SK-N-SH (cell line): ENCODE measurements around the gene ABR. TPM values are rescaled to one million over a fixed set of nuclear protein-coding genes. Genes with fewer than 3 reads are reported as not detected.

ENCODE experiments used
- CTCF ChIA-PET: fragments of 300-600, 350-600 bp; formaldehyde crosslinking; extraction: SDS; loops from one replicate; lab custom pipeline; 2021; lab: Yijun Ruan, JAX
- POLR2A ChIA-PET: fragments of 350-600 bp; sonication (Branson Sonifier 250); formaldehyde crosslinking; extraction: SDS; loops from one replicate; lab custom pipeline; 2020; ENCODE audit warnings: antibody characterized with exemption, inconsistent platforms; lab: Yijun Ruan, JAX
- DNase-seq: peaks from one replicate; pipeline ENCODE4 v3.0.0; 2012
- H2AFZ ChIP-seq: fragments of 200-600 bp; sonication (generic); 2 replicates; pipeline ENCODE4 v1.8.1; 2016; ENCODE audit warnings: antibody characterized with exemption, mild to moderate bottlenecking, low read depth
- H3F3A ChIP-seq: fragments of 200-600 bp; sonication (generic); replicated peaks from 2 replicates; pipeline ENCODE3; 2016; ENCODE audit warnings: antibody characterized with exemption, mild to moderate bottlenecking; ENCODE audit not compliant: insufficient read depth
- H3K27ac ChIP-seq, 2 experiments: fragments of 200-500 bp in 1 of 2; fragments of 200-600 bp in 1 of 2; sonication (Bioruptor generic) in 1 of 2; sonication (generic), shearing (Covaris generic) in 1 of 2; 2 replicates each; pipeline versions ENCODE4 v1.5.1 to v1.6.1; 2014 to 2016; ENCODE audit warnings: low read depth in 2 of 2, inconsistent platforms in 1 of 2, low read length in 1 of 2, mild to moderate bottlenecking in 1 of 2, mixed read lengths in 1 of 2
- H3K27me3 ChIP-seq: fragments of 200-600 bp; sonication (generic), shearing (Covaris generic); 2 replicates; pipeline ENCODE4 v1.6.1; 2016; ENCODE audit warnings: mixed run types; ENCODE audit not compliant: insufficient read depth
- H3K36me3 ChIP-seq, 2 experiments: fragments of 200-500 bp in 1 of 2; fragments of 200-600 bp in 1 of 2; sonication (Bioruptor generic) in 1 of 2; sonication (generic) in 1 of 2; replicated peaks in 1 of 2; 2 replicates each; pipeline versions ENCODE3 to v1.5.1; 2014 to 2016; ENCODE audit warnings: low read length in 1 of 2, mild to moderate bottlenecking in 1 of 2; ENCODE audit not compliant: insufficient read depth in 2 of 2, control insufficient read depth in 1 of 2
- H3K4me1 ChIP-seq, 2 experiments: fragments of 200-500 bp in 1 of 2; fragments of 200-600 bp in 1 of 2; sonication (Bioruptor generic) in 1 of 2; sonication (generic), shearing (Covaris generic) in 1 of 2; 2 replicates each; pipeline versions ENCODE4 v1.5.1 to v1.6.1; 2014 to 2016; ENCODE audit warnings: low read depth in 1 of 2, low read length in 1 of 2, mixed run types in 1 of 2; ENCODE audit not compliant: insufficient read depth in 2 of 2, control insufficient read depth in 1 of 2
- H3K4me2 ChIP-seq: fragments of 200-600 bp; sonication (generic), shearing (Covaris generic); 2 replicates; pipeline ENCODE4 v1.6.1; 2017; ENCODE audit warnings: mixed run types
- H3K4me3 ChIP-seq, 2 experiments: fragments of 200-500 bp in 1 of 2; fragments of 200-600 bp in 1 of 2; sonication (Bioruptor generic) in 1 of 2; sonication (generic), shearing (Covaris generic) in 1 of 2; 2 replicates each; pipeline versions ENCODE4 v1.5.1 to v1.8.1; 2014 to 2016; ENCODE audit warnings: low read depth in 2 of 2, inconsistent platforms in 1 of 2, low read length in 1 of 2, mild to moderate bottlenecking in 1 of 2, mixed read lengths in 1 of 2, moderate library complexity in 1 of 2
- H3K79me2 ChIP-seq: fragments of 200-600 bp; sonication (generic); 2 replicates; pipeline ENCODE4 v1.8.1; 2017; ENCODE audit warnings: mild to moderate bottlenecking; ENCODE audit not compliant: insufficient read depth
- H3K9ac ChIP-seq: fragments of 200-600 bp; sonication (generic); 2 replicates; pipeline ENCODE4 v1.6.1; 2017; ENCODE audit warnings: mixed run types
- H3K9me2 ChIP-seq: fragments of 200-600 bp; sonication (generic); 2 replicates; pipeline ENCODE4 v1.6.1; 2017; ENCODE audit warnings: mixed run types
- H3K9me3 ChIP-seq: fragments of 200-600 bp; sonication (generic); 2 replicates; pipeline ENCODE4 v1.6.1; 2017; ENCODE audit warnings: mixed run types, mild to moderate bottlenecking, moderate library complexity
- H4K20me1 ChIP-seq: fragments of 200-600 bp; sonication (generic); 2 replicates; pipeline ENCODE4 v1.6.1; 2017; ENCODE audit warnings: mild to moderate bottlenecking, mixed run types; ENCODE audit not compliant: insufficient read depth
- EZH2phosphoT487 ChIP-seq: fragments of 200-600 bp; sonication (generic); IDR thresholded peaks from 2 replicates; pipeline ENCODE4 v1.6.1; 2017; ENCODE audit warnings: low read depth, mixed run types, mild to moderate bottlenecking, antibody characterized with exemption, moderate library complexity, borderline replicate concordance
- FOSL2 ChIP-seq: IDR thresholded peaks from 2 replicates; pipeline ENCODE4 v1.4.0; 2012; ENCODE audit warnings: low read depth, mild to moderate bottlenecking, moderate library complexity, borderline replicate concordance
- NRF1 ChIP-seq: IDR thresholded peaks from 2 replicates; pipeline ENCODE4 v1.6.1; 2012; ENCODE audit warnings: low read depth, mild to moderate bottlenecking, low read length
- POLR2AphosphoS5 ChIP-seq: IDR thresholded peaks from 2 replicates; pipeline ENCODE4 v1.6.1; 2012; ENCODE audit warnings: low read depth, low read length
- RAD21 ChIP-seq: IDR thresholded peaks from 2 replicates; pipeline ENCODE4 v1.6.1; 2012; ENCODE audit warnings: mild to moderate bottlenecking, low read length
- RXRA ChIP-seq: IDR thresholded peaks from 2 replicates; pipeline ENCODE4 v1.4.0; 2012; ENCODE audit warnings: low read depth, mild to moderate bottlenecking, borderline replicate concordance
- SIN3A ChIP-seq: IDR thresholded peaks from 2 replicates; pipeline ENCODE4 v1.6.1; 2012; ENCODE audit warnings: low read depth, mild to moderate bottlenecking, low read length, moderate library complexity, borderline replicate concordance
- TEAD4 ChIP-seq: IDR thresholded peaks from 2 replicates; pipeline ENCODE4 v1.4.0; 2012; ENCODE audit warnings: mild to moderate bottlenecking, borderline replicate concordance; ENCODE audit not compliant: insufficient read depth
- WGBS: methylation state at CpG from one replicate; pipeline ENCODE4 v1.1.6; 2017; ENCODE audit warnings: low lambda C conversion rate; 5-methylcytosine and 5-hydroxymethylcytosine counted together
- polyA plus RNA-seq, 3 experiments: library from polyadenylated mRNA; depleted of rRNA; stranded (reverse); fragments of >200 nt; gene quantifications; 2 replicates each; pipeline ENCODE4 v1.2.3, GENCODE V29; 2012
- TF ChIP-seq, protein P1 (sequence below): fragments of 200-600 bp; sonication (generic); IDR thresholded peaks from 2 replicates; pipeline ENCODE4 v1.6.1; 2017; ENCODE audit warnings: antibody characterized with exemption, mild to moderate bottlenecking, moderate library complexity
- TF ChIP-seq, protein P2 (sequence below): fragments of 150-350 bp; IDR thresholded peaks from 2 replicates; pipeline ENCODE4 v1.6.1; 2017; ENCODE audit warnings: antibody characterized with exemption, low read length, low read depth, borderline replicate concordance
- TF ChIP-seq, protein P3 (sequence below): fragments of 150-350 bp; IDR thresholded peaks from 2 replicates; pipeline ENCODE4 v1.6.1; 2016; ENCODE audit warnings: mild to moderate bottlenecking, low read depth, low read length
- TF ChIP-seq, protein P4 (sequence below): IDR thresholded peaks from 2 replicates; pipeline ENCODE4; 2012
- TF ChIP-seq, protein P5 (sequence below): IDR thresholded peaks from 2 replicates; pipeline ENCODE4 v1.4.0; 2012; ENCODE audit warnings: low read depth, borderline replicate concordance

ABR gene
- polyA plus RNA-seq, 1 of the 3 experiments (the other 2 are of a cell fraction): 117 TPM

DNA sequence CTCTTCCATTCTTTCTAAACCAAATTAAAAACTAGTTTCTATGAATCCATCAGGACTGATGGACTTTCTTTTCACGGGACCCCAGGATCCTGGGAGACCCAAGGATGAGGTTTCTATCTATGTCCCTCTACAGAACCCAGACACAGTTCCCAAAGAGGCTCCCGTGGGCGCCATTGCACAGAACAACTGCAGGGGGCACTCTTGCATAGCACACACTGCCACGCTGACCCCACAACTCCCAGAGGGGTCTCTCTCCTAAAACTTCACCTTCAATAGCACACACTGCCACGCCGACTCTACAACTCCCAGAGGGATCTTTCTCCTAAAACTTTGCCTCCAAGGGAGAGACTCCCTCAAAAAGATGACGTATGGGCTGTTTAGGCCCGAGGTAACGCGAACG lies 9.0 kb downstream of the ABR start:
- no peak overlapping the region for H3K27ac ChIP-seq
- peaks cover 0 to 19% of the 10 kb centered on the region in 2 experiments; a peak in 1 of 4 replicates for H3K4me1 ChIP-seq
- DNase-seq: no peak
- H3K9me3 ChIP-seq: no peaks in the 10 kb centered on the region
- no peak overlapping the region for H3K4me2 ChIP-seq
- TF ChIP-seq RAD21 (peak; percentile 34), POLR2AphosphoS5 (no peak), SIN3A (no peak), EZH2phosphoT487 (no peak)
- TF ChIP-seq, protein P1, sequence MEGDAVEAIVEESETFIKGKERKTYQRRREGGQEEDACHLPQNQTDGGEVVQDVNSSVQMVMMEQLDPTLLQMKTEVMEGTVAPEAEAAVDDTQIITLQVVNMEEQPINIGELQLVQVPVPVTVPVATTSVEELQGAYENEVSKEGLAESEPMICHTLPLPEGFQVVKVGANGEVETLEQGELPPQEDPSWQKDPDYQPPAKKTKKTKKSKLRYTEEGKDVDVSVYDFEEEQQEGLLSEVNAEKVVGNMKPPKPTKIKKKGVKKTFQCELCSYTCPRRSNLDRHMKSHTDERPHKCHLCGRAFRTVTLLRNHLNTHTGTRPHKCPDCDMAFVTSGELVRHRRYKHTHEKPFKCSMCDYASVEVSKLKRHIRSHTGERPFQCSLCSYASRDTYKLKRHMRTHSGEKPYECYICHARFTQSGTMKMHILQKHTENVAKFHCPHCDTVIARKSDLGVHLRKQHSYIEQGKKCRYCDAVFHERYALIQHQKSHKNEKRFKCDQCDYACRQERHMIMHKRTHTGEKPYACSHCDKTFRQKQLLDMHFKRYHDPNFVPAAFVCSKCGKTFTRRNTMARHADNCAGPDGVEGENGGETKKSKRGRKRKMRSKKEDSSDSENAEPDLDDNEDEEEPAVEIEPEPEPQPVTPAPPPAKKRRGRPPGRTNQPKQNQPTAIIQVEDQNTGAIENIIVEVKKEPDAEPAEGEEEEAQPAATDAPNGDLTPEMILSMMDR: peak; percentile 38
- no peaks in the 10 kb centered on the region for H3K27me3 ChIP-seq
- no peaks in the 10 kb centered on the region for H3K79me2 ChIP-seq
- no peak overlapping the region for H3K9ac ChIP-seq
- H3K4me3 ChIP-seq: no peak overlapping the region
- no peaks in the 10 kb centered on the region for H3F3A ChIP-seq
- POLR2A ChIA-PET: no interaction called here
- H4K20me1 ChIP-seq: 0 out of 2 replicates have a peak, but pooled peaks cover 6% of the 10 kb centered on the region
- 88% methylated on average over 11 of the region's 11 CpGs for whole genome bisulfite sequencing
- H3K9me2 ChIP-seq: no peaks in the 10 kb centered on the region
- H2AFZ ChIP-seq: no peak overlapping the region
- H3K36me3 ChIP-seq: no peaks in the 10 kb centered on the region
- CTCF ChIA-PET: interaction anchor here (1.7 to 2.1 kb wide), 2 partner anchors 16 to 48 kb away, joined by 7 to 8 read pairs; no protein-coding TSS in a partner anchor

DNA sequence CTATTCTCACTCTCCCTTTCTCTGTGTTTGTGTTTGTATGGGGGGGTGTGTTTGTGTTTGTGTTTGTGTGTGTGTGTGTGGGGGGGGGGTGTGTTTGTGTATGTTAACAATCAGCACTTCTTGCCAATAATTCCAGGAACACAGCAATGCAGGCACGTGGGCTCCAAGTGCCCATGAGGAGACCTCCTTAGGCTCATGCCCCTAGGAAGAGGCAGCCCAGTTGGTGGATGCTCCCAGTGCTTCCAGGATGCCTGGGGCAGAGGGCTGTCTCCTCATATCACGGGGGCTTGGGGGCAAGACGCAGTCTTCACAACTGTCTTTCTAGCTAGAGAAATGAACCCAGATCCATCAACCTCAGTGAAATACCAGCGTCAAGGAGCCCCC lies 9.9 kb downstream of the ABR start:
- POLR2A ChIA-PET: no interaction called here
- no peaks in the 10 kb centered on the region for H3K79me2 ChIP-seq
- H3K27me3 ChIP-seq: no peaks in the 10 kb centered on the region

More for the DNA sequence above, 9.9 kb downstream of the ABR start:
- no peak overlapping the region for H3K4me2 ChIP-seq
- no peaks in the 10 kb centered on the region for H3K9me2 ChIP-seq
- H4K20me1 ChIP-seq: 0 out of 2 replicates have a peak, but pooled peaks cover 6% of the 10 kb centered on the region
- peaks cover 0 to 19% of the 10 kb centered on the region in 2 experiments; a peak in 1 of 4 replicates for H3K4me1 ChIP-seq
- H3K36me3 ChIP-seq: no peaks in the 10 kb centered on the region
- H3F3A ChIP-seq: no peaks in the 10 kb centered on the region
- H3K27ac ChIP-seq: peak overlapping the region in 1 of 2 experiments; percentile 48; a peak in 1 of 4 replicates
- no peak for DNase-seq
- no peak overlapping the region for H2AFZ ChIP-seq
- TF ChIP-seq TEAD4: no peak
- TF ChIP-seq, protein P2, sequence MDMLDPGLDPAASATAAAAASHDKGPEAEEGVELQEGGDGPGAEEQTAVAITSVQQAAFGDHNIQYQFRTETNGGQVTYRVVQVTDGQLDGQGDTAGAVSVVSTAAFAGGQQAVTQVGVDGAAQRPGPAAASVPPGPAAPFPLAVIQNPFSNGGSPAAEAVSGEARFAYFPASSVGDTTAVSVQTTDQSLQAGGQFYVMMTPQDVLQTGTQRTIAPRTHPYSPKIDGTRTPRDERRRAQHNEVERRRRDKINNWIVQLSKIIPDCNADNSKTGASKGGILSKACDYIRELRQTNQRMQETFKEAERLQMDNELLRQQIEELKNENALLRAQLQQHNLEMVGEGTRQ: no peak
- TF ChIP-seq, protein P1: no peak
- TF ChIP-seq, protein P3, sequence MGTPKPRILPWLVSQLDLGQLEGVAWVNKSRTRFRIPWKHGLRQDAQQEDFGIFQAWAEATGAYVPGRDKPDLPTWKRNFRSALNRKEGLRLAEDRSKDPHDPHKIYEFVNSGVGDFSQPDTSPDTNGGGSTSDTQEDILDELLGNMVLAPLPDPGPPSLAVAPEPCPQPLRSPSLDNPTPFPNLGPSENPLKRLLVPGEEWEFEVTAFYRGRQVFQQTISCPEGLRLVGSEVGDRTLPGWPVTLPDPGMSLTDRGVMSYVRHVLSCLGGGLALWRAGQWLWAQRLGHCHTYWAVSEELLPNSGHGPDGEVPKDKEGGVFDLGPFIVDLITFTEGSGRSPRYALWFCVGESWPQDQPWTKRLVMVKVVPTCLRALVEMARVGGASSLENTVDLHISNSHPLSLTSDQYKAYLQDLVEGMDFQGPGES: no peak
- TF ChIP-seq, protein P4, sequence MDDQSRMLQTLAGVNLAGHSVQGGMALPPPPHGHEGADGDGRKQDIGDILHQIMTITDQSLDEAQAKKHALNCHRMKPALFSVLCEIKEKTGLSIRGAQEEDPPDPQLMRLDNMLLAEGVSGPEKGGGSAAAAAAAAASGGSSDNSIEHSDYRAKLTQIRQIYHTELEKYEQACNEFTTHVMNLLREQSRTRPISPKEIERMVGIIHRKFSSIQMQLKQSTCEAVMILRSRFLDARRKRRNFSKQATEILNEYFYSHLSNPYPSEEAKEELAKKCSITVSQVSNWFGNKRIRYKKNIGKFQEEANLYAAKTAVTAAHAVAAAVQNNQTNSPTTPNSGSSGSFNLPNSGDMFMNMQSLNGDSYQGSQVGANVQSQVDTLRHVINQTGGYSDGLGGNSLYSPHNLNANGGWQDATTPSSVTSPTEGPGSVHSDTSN: no peak
- TF ChIP-seq NRF1: no peak
- TF ChIP-seq FOSL2: no peak
- TF ChIP-seq, protein P5, sequence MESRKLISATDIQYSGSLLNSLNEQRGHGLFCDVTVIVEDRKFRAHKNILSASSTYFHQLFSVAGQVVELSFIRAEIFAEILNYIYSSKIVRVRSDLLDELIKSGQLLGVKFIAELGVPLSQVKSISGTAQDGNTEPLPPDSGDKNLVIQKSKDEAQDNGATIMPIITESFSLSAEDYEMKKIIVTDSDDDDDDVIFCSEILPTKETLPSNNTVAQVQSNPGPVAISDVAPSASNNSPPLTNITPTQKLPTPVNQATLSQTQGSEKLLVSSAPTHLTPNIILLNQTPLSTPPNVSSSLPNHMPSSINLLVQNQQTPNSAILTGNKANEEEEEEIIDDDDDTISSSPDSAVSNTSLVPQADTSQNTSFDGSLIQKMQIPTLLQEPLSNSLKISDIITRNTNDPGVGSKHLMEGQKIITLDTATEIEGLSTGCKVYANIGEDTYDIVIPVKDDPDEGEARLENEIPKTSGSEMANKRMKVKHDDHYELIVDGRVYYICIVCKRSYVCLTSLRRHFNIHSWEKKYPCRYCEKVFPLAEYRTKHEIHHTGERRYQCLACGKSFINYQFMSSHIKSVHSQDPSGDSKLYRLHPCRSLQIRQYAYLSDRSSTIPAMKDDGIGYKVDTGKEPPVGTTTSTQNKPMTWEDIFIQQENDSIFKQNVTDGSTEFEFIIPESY: no peak
- TF ChIP-seq RXRA: no peak
- no peak overlapping the region for H3K9ac ChIP-seq
- H3K4me3 ChIP-seq: no peak overlapping the region
- 68% methylated on average over 4 of the region's 4 CpGs for WGBS
- CTCF ChIA-PET: interaction anchor here (1.3 to 1.9 kb wide), 3 partner anchors 17 to 50 kb away, joined by 4 to 5 read pairs (median 4); no protein-coding TSS in a partner anchor
- no peaks in the 10 kb centered on the region for H3K9me3 ChIP-seq
